GM12878 (cell line): ENCODE results near the gene MXD4. TPM values are rescaled to one million over a fixed set of nuclear protein-coding genes. Genes with fewer than 3 reads are reported as not detected.

Experiments used
- ATAC-seq: fragments of 200-7000 bp; cut with Tn5 transposase; 3 replicates; pipeline ENCODE4 v1.9.1; 2020; ENCODE audit warnings: mild to moderate bottlenecking, moderate library complexity
- BruUV-seq: library from RNA; stranded (reverse); fragments of 400-500 nt; replicated peaks from 2 replicates; lab custom pipeline; 2021; lab: Mats Ljungman, UMichigan
- CTCF ChIA-PET: fragments of 300-600 bp; sonication (Branson Sonifier 250); formaldehyde crosslinking; extraction: SDS; loops from one replicate; lab custom pipeline; 2021; ENCODE audit warnings: inconsistent platforms; lab: Yijun Ruan, JAX
- POLR2A ChIA-PET: fragments of 350-600 bp; formaldehyde crosslinking; extraction: SDS; loops from one replicate; lab custom pipeline; 2021; ENCODE audit warnings: inconsistent platforms; lab: Charles Lee
- RAD21 ChIA-PET: fragments of 300-600 bp; sonication (Branson Sonifier 250); formaldehyde crosslinking; loops from one replicate; lab custom pipeline; 2023; ENCODE audit warnings: antibody characterized with exemption; ENCODE audit not compliant: unreplicated experiment; lab: Charles Lee
- SMC1A ChIA-PET: fragments of 300-600 bp; sonication (Branson Sonifier 250); formaldehyde crosslinking; loops from one replicate; lab custom pipeline; 2023; ENCODE audit not compliant: unreplicated experiment, uncharacterized antibody; lab: Charles Lee
- DNase-seq: peaks from one replicate; pipeline ENCODE4 v3.0.0-alpha.2; 2011; ENCODE audit warnings: low read depth, low spot score
- FAIRE-seq: peaks from 3 replicates; lab custom pipeline; 2011; peaks lifted over from hg19 to GRCh38; lab: Jason Lieb, UNC
- H2AFZ ChIP-seq: 2 replicates; pipeline ENCODE4 v1.6.0; 2011; ENCODE audit warnings: low read depth, low read length, control low read depth; ENCODE audit not compliant: control insufficient read depth
- H3K27ac ChIP-seq: 2 replicates; pipeline ENCODE4 v1.5.1; 2011; ENCODE audit warnings: control low read depth; ENCODE audit not compliant: control insufficient read depth, insufficient read depth
- H3K27me3 ChIP-seq, 2 experiments: replicated peaks in 1 of 2; 2 replicates each; pipeline versions ENCODE4 v1.6.0 to v1.6.1; 2011; ENCODE audit warnings: low read length in 1 of 2; ENCODE audit not compliant: control insufficient read depth in 2 of 2, insufficient read depth in 2 of 2
- H3K36me3 ChIP-seq, 2 experiments: 2 replicates each; pipeline ENCODE4 v1.5.1; 2011; ENCODE audit warnings: low read length in 1 of 2; ENCODE audit not compliant: control insufficient read depth in 2 of 2, insufficient read depth in 2 of 2
- H3K4me1 ChIP-seq: 2 replicates; pipeline ENCODE4 v1.6.1; 2011; ENCODE audit warnings: mild to moderate bottlenecking, low read length, moderate library complexity, mixed read lengths; ENCODE audit not compliant: control insufficient read depth, insufficient read depth
- H3K4me2 ChIP-seq: 2 replicates; pipeline ENCODE4 v1.6.0; 2011; ENCODE audit warnings: control low read depth; ENCODE audit not compliant: control insufficient read depth, insufficient read depth
- H3K4me3 ChIP-seq: fragments of 200-600 bp; sonication (generic); 2 replicates; pipeline ENCODE4 v1.5.1; 2016
- H3K79me2 ChIP-seq: 2 replicates; pipeline ENCODE4 v1.6.0; 2011; ENCODE audit warnings: low read length; ENCODE audit not compliant: control insufficient read depth, insufficient read depth
- H3K9ac ChIP-seq: 2 replicates; pipeline ENCODE4 v1.8.0; 2011; ENCODE audit warnings: low read length, control low read depth, mixed read lengths; ENCODE audit not compliant: control insufficient read depth, insufficient read depth
- H3K9me3 ChIP-seq: replicated peaks from 3 replicates; pipeline ENCODE4 v1.5.1; 2011; ENCODE audit warnings: mild to moderate bottlenecking, low read length; ENCODE audit not compliant: control insufficient read depth, insufficient read depth
- H4K20me1 ChIP-seq: 2 replicates; pipeline ENCODE4 v1.6.0; 2011; ENCODE audit not compliant: control insufficient read depth, insufficient read depth
- FOXM1 ChIP-seq: IDR thresholded peaks from 2 replicates; pipeline ENCODE4 v1.6.1; 2012; ENCODE audit warnings: low read depth, mild to moderate bottlenecking, inconsistent platforms, low read length, moderate library complexity
- GATAD2B ChIP-seq: fragments of 450-650 bp; conservative IDR thresholded peaks from 2 replicates; pipeline ENCODE4 v1.6.1; 2017; ENCODE audit warnings: low read depth, mild to moderate bottlenecking, moderate library complexity
- HCFC1 ChIP-seq: fragments of 150-350 bp; IDR thresholded peaks from 2 replicates; pipeline ENCODE4 v1.6.1; 2014; ENCODE audit warnings: low read length
- MXI1 ChIP-seq: fragments of 150-350 bp; IDR thresholded peaks from 2 replicates; pipeline ENCODE4 v1.6.1; 2011; ENCODE audit warnings: low read depth, mild to moderate bottlenecking, inconsistent platforms, low read length, improper control_type of control experiment
- NR2C1 ChIP-seq: fragments of 450-650 bp; IDR thresholded peaks from 2 replicates; pipeline ENCODE4 v1.6.1; 2017; ENCODE audit warnings: antibody characterized with exemption, mild to moderate bottlenecking, moderate library complexity
- NRF1 ChIP-seq: conservative IDR thresholded peaks from 2 replicates; pipeline ENCODE4 v1.6.1; 2011; ENCODE audit warnings: mild to moderate bottlenecking, low read depth, low read length, improper control_type of control experiment
- RAD21 ChIP-seq: IDR thresholded peaks from 2 replicates; pipeline ENCODE4 v1.6.1; 2011; ENCODE audit warnings: mild to moderate bottlenecking, low read depth, low read length, moderate library complexity; ENCODE audit not compliant: insufficient read depth
- RBBP5 ChIP-seq: fragments of 200-600 bp; sonication (generic); conservative IDR thresholded peaks from 2 replicates; pipeline ENCODE4 v1.6.1; 2016
- SPI1 ChIP-seq: IDR thresholded peaks from 2 replicates; pipeline ENCODE4 v1.6.1; 2011; ENCODE audit warnings: low read depth, mild to moderate bottlenecking, low read length, moderate library complexity, borderline replicate concordance; ENCODE audit not compliant: insufficient read depth
- SREBF2 ChIP-seq: IDR thresholded peaks from 2 replicates; pipeline ENCODE4 v1.6.1; 2012; ENCODE audit warnings: mild to moderate bottlenecking, low read length
- STAT3 ChIP-seq: IDR thresholded peaks from 2 replicates; pipeline ENCODE4 v1.6.1; 2011; ENCODE audit warnings: low read depth, low read length, improper control_type of control experiment
- ZBED1 ChIP-seq: IDR thresholded peaks from 2 replicates; pipeline ENCODE4 v1.6.1; 2016; ENCODE audit warnings: borderline replicate concordance
- WGBS: methylation state at CpG from one replicate; pipeline ENCODE4 v1.1.6; 2016; ENCODE audit warnings: low lambda C conversion rate; ENCODE audit not compliant: insufficient replicate concordance, insufficient coverage; ENCODE audit errors: missing lambda C conversion rate; 5-methylcytosine and 5-hydroxymethylcytosine counted together
- in situ Hi-C: fragments of 300-500 bp; cut with MboI; formaldehyde crosslinking; loops from 9 replicates; pipeline ENCODE4 v1.14.3; 2018; ENCODE audit warnings: mixed read lengths
- intact Hi-C: fragments of 100-400 bp; cut with micrococcal nuclease; formaldehyde crosslinking; loops from one replicate; pipeline ENCODE4 v1.14.2; 2022; ENCODE audit not compliant: unreplicated experiment
- polyA plus RNA-seq, 11 experiments: library from polyadenylated mRNA; depleted of rRNA in 4 of 11; unstranded in 6 of 11; stranded (reverse) in 5 of 11; fragments of >200 nt; fragmentation: Nextera tagmentation in 4 of 11; fragmentation: Illumina TruSeq in 1 of 11; extraction: Ambion mirVana in 4 of 11; extraction: Trizol in 1 of 11; gene quantifications; 1 replicate in 1 of 11; 2 replicates in 10 of 11; pipeline versions ENCODE4 v1.2.1 to v1.2.3, GENCODE V29; 2011 to 2016; ENCODE audit warnings: inconsistent platforms in 2 of 11, missing spikeins in 2 of 11, low read depth in 1 of 11
- total RNA-seq, 4 experiments: library from RNA; depleted of rRNA in 3 of 4; stranded (reverse); fragments of >200 nt in 3 of 4; fragmentation: Illumina TruSeq in 1 of 4; extraction: Trizol in 1 of 4; gene quantifications; 2 replicates each; pipeline versions ENCODE4 v1.2.1 to v1.2.3, GENCODE V29; 2013 to 2021
- TF ChIP-seq, protein P1 (sequence below), 3 experiments: IDR thresholded peaks in 2 of 3; conservative IDR thresholded peaks in 1 of 3; 2 replicates each; pipeline ENCODE4 v1.5.1; 2011; ENCODE audit warnings: low read depth in 3 of 3, low read length in 3 of 3, mild to moderate bottlenecking in 3 of 3, control low read depth in 2 of 3, moderate library complexity in 2 of 3, inconsistent platforms in 1 of 3, mixed read lengths in 1 of 3; ENCODE audit not compliant: control insufficient read depth in 2 of 3, insufficient read depth in 1 of 3; ENCODE audit errors: extremely low read depth in 1 of 3

MXD4 gene
- total and polyA plus RNA-seq, 10 of the 15 experiments (the other 5 are each of a cell fraction or from before 2014, with no cell fraction given): 0.21 to 25.6 (median 5.2) TPM

- no peaks in the 10 kb centered on the region for H3K27me3 ChIP-seq
- no peaks in the 10 kb centered on the region for H3K9me3 ChIP-seq
- SMC1A ChIA-PET: interaction anchor here (1.7 kb wide), 1 partner anchor 17 kb away, joined by 6 read pairs; no protein-coding TSS in a partner anchor
- POLR2A ChIA-PET: interaction anchor here (1.0 to 1.4 kb wide), 2 partner anchors 20 to 163 kb away, joined by 3 read pairs; partner anchors contain the start of genes CFAP99 and ZFYVE28
- H3K79me2 ChIP-seq: peaks cover 9% of the 10 kb centered on the region
- 0 out of 2 replicates have a peak, but pooled peaks have one; percentile 6 for TF ChIP-seq NR2C1
- TF ChIP-seq NRF1: no peak
- no peak for TF ChIP-seq RAD21
- no peak overlapping the region for H3K27ac ChIP-seq
- RAD21 ChIA-PET: interaction anchor here (1.5 kb wide), 1 partner anchor 16 kb away, joined by 5 read pairs; no protein-coding TSS in a partner anchor
- intact Hi-C loops: no loop called here
- 72% methylated on average over 7 of the region's 8 CpGs for WGBS
- CTCF ChIA-PET: no interaction called here
- BruUV-seq: no TSS peak
- in situ Hi-C loops: no loop called here
- no peaks in the 10 kb centered on the region; the same call in 1 of the 2 replicates for H4K20me1 ChIP-seq
- no peaks in the 10 kb centered on the region for H3K4me1 ChIP-seq
- no peak for DNase-seq
- H3K9ac ChIP-seq: no peak overlapping the region
- no peak overlapping the region for H3K4me2 ChIP-seq
- no peak for FAIRE-seq
- ATAC-seq: no peak
- H3K4me3 ChIP-seq: no peak overlapping the region
- H2AFZ ChIP-seq: no peak overlapping the region
- H3K36me3 ChIP-seq: peaks cover 0 to 4% of the 10 kb centered on the region in 2 experiments; a peak in 2 of 4 replicates
Observed at GRCh38 chr4:2256156-2256731, 5.7 kb downstream of the MXD4 start.

DNA sequence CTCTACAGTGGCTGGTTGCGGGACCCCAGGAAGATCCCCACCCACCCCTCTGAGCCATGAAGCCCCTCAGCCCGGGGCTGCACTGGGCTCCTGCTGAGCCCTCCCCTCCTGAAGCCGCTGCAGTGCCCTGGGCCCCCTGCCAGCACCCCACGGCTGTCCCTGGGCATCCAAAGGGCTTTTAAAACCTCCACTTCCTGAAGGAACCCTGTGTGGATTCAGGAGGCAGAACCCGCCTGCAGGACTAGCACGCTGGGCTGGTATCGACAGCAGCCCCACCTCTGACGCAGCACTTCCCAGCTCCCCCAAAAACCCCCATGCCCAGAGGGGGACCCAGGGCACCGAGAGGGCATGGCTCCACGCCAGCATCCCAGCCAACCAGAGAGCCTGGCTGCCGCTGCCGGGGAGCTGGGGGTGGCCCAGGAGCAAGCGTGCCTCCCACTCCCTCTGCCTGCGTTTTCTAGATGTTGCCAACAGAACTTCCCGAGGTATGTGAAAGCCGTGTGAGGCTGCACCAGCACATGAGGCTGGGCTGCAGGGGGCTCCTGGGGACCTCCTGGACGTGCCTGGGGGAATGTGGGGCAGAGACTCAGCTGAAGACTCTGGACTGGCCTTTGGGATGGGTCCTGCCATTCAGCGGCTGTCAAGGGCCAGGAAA is 6.3 kb downstream of the MXD4 start:
- Histone ChIP-seq H3K4me3 (no peak overlapping the region), H3K9ac (no peak overlapping the region), H3K4me1 (no peaks in the 10 kb centered on the region), H3K79me2 (peaks cover 3% of the 10 kb centered on the region), H3K27ac (no peak overlapping the region), H3K36me3 (peaks cover 0 to 4% of the 10 kb centered on the region in 2 experiments; a peak in 2 of 4 replicates), H4K20me1 (no peaks in the 10 kb centered on the region; the same call in 1 of the 2 replicates), H3K9me3 (no peaks in the 10 kb centered on the region), H2AFZ (no peak overlapping the region), H3K27me3 (no peaks in the 10 kb centered on the region), H3K4me2 (no peak overlapping the region)
- ATAC-seq: no peak
- SMC1A ChIA-PET: no interaction called here
- POLR2A ChIA-PET: no interaction called here
- FAIRE-seq: no peak
- BruUV-seq: no TSS peak
- in situ Hi-C loops (no loop called here), intact Hi-C loops (no loop called here)
- 87% methylated on average over 17 of the region's 18 CpGs for WGBS
- no peak for DNase-seq
- CTCF ChIA-PET: no interaction called here
- RAD21 ChIA-PET: no interaction called here
- TF ChIP-seq MXI1 (no peak), SREBF2 (no peak), STAT3 (no peak), HCFC1 (no peak), GATAD2B (no peak), ZBED1 (no peak), FOXM1 (no peak), RBBP5 (no peak), SPI1 (no peak)
- TF ChIP-seq, protein P1, sequence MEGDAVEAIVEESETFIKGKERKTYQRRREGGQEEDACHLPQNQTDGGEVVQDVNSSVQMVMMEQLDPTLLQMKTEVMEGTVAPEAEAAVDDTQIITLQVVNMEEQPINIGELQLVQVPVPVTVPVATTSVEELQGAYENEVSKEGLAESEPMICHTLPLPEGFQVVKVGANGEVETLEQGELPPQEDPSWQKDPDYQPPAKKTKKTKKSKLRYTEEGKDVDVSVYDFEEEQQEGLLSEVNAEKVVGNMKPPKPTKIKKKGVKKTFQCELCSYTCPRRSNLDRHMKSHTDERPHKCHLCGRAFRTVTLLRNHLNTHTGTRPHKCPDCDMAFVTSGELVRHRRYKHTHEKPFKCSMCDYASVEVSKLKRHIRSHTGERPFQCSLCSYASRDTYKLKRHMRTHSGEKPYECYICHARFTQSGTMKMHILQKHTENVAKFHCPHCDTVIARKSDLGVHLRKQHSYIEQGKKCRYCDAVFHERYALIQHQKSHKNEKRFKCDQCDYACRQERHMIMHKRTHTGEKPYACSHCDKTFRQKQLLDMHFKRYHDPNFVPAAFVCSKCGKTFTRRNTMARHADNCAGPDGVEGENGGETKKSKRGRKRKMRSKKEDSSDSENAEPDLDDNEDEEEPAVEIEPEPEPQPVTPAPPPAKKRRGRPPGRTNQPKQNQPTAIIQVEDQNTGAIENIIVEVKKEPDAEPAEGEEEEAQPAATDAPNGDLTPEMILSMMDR (IDR thresholded peaks at IDR 0.05 in 2 of 3, conservative IDR thresholded peaks at IDR 0.05 in 1 of 3; ENCODE audit: control insufficient read depth in 2 of 3, extremely low read depth in 1 of 3, insufficient read depth in 1 of 3, low read depth in 3 of 3, low read length in 3 of 3): no peak
